B cell (primary cell): Measurements from ENCODE around the gene LANCL2. TPM values are rescaled to one million over a fixed set of nuclear protein-coding genes. Genes with fewer than 3 reads are reported as not detected.

Experiments
- ATAC-seq: fragments of 200-7000 bp; cut with Tn5 transposase; one replicate; pipeline ENCODE4 v1.10.0; 2021; ENCODE audit warnings: low read depth, mild to moderate bottlenecking, moderate number of reproducible peaks, moderate library complexity
- CTCF ChIA-PET: fragments of 350-600 bp; sonication (Branson Sonifier 250); formaldehyde crosslinking; loops from one replicate; lab custom pipeline; 2021; ENCODE audit warnings: antibody characterized with exemption, inconsistent platforms; lab: Charles Lee
- POLR2A ChIA-PET: fragments of 350-600 bp; sonication (Branson Sonifier 250); formaldehyde crosslinking; loops from one replicate; lab custom pipeline; 2021; ENCODE audit warnings: antibody characterized with exemption; lab: Charles Lee
- DNase-seq: peaks from one replicate; pipeline ENCODE4 v3.0.0; 2013
- H2AFZ ChIP-seq: 2 replicates; pipeline ENCODE4 v1.6.1; 2012; ENCODE audit warnings: mild to moderate bottlenecking, low read depth, low read length; ENCODE audit not compliant: insufficient read depth, poor library complexity, severe bottlenecking
- H3K27ac ChIP-seq, 2 donors: 1 replicate in 1 of 2; 2 replicates in 1 of 2; pipeline ENCODE4 v1.5.1; 2012 to 2013; ENCODE audit warnings: low read length in 2 of 2, mild to moderate bottlenecking in 2 of 2, moderate library complexity in 1 of 2
- H3K27me3 ChIP-seq, 4 experiments: fragments of 200-600 bp in 1 of 4; sonication (generic) in 1 of 4; replicated peaks in 1 of 4; 1 replicate in 2 of 4; 2 replicates in 2 of 4; pipeline versions ENCODE4 v1.6.1 to v1.7.0; 2013 to 2016; ENCODE audit warnings: low read length in 3 of 4, mild to moderate bottlenecking in 2 of 4, mixed read lengths in 1 of 4, moderate library complexity in 1 of 4; ENCODE audit not compliant: insufficient read depth in 4 of 4, control insufficient read depth in 3 of 4; ENCODE audit errors: control extremely low read depth in 1 of 4
- H3K36me3 ChIP-seq, 2 experiments: replicated peaks in 1 of 2; 1 replicate in 1 of 2; 2 replicates in 1 of 2; pipeline versions ENCODE4 v1.6.1 to v1.7.1; 2013; ENCODE audit warnings: low read length in 1 of 2; ENCODE audit not compliant: insufficient read depth in 2 of 2, control insufficient read depth in 1 of 2; ENCODE audit errors: control extremely low read depth in 1 of 2, extremely low read depth in 1 of 2
- H3K4me1 ChIP-seq, 2 donors: fragments of 200-600 bp in 1 of 2; sonication (generic) in 1 of 2; 1 replicate in 1 of 2; 2 replicates in 1 of 2; pipeline versions ENCODE4 v1.5.1 to v1.6.1; 2013 to 2017; ENCODE audit warnings: low read length in 2 of 2; ENCODE audit not compliant: control insufficient read depth in 2 of 2, insufficient read depth in 2 of 2
- H3K4me2 ChIP-seq: replicated peaks from 2 replicates; pipeline ENCODE3; 2012; ENCODE audit warnings: mild to moderate bottlenecking, low read depth, low read length; ENCODE audit not compliant: poor library complexity, severe bottlenecking
- H3K4me3 ChIP-seq, 5 experiments: fragments of 200-600 bp in 1 of 5; sonication (generic) in 1 of 5; 1 replicate in 3 of 5; 2 replicates in 2 of 5; pipeline versions ENCODE4 v1.5.1 to v1.7.0; 2011 to 2016; ENCODE audit warnings: low read length in 4 of 5, mild to moderate bottlenecking in 4 of 5, low read depth in 2 of 5, control low read depth in 1 of 5, moderate library complexity in 1 of 5; ENCODE audit not compliant: insufficient read depth in 1 of 5; ENCODE audit errors: control extremely low read depth in 1 of 5, extremely low read depth in 1 of 5
- H3K79me2 ChIP-seq: fragments of 200-600 bp; sonication (generic); one replicate; pipeline ENCODE4 v1.6.0; 2016; ENCODE audit warnings: low read length; ENCODE audit not compliant: control insufficient read depth, insufficient read depth
- H3K9ac ChIP-seq: fragments of 200-600 bp; sonication (generic); 2 replicates; pipeline ENCODE4 v1.6.1; 2017; ENCODE audit warnings: mild to moderate bottlenecking, low read length, moderate library complexity
- H3K9me3 ChIP-seq, 3 donors: one replicate each; pipeline versions ENCODE4 v1.6.1 to v1.7.1; 2013; ENCODE audit warnings: low read length in 2 of 3; ENCODE audit not compliant: control insufficient read depth in 2 of 3, insufficient read depth in 1 of 3; ENCODE audit errors: control extremely low read depth in 1 of 3
- H4K20me1 ChIP-seq: 2 replicates; pipeline ENCODE4 v1.6.0; 2012; ENCODE audit warnings: mild to moderate bottlenecking, low read length; ENCODE audit not compliant: insufficient read depth, control insufficient read depth, poor library complexity, severe bottlenecking
- H3K27ac Mint-ChIP-seq: one replicate; pipeline ENCODE4 v1.8.0; 2021; ENCODE audit warnings: mixed read lengths
- H3K27me3 Mint-ChIP-seq: one replicate; pipeline ENCODE4 v1.8.0; 2021; ENCODE audit warnings: mixed read lengths
- H3K4me1 Mint-ChIP-seq: one replicate; pipeline ENCODE4 v1.8.0; 2021; ENCODE audit warnings: mixed read lengths
- H3K4me3 Mint-ChIP-seq: one replicate; pipeline ENCODE4 v1.8.0; 2021; ENCODE audit warnings: mixed read lengths
- H3K9me3 Mint-ChIP-seq: one replicate; pipeline ENCODE4 v1.8.0; 2022; ENCODE audit warnings: mixed read lengths; ENCODE audit not compliant: insufficient read depth
- EZH2 ChIP-seq: IDR thresholded peaks from 2 replicates; pipeline ENCODE4 v1.6.1; 2012; ENCODE audit warnings: borderline replicate concordance, low read depth, mild to moderate bottlenecking, moderate library complexity, low read length; ENCODE audit not compliant: insufficient read depth, poor library complexity, severe bottlenecking
- WGBS: methylation state at CpG from one replicate; pipeline ENCODE4 v1.1.5; 2013; ENCODE audit warnings: missing lambda C conversion rate; ENCODE audit not compliant: insufficient coverage; 5-methylcytosine and 5-hydroxymethylcytosine counted together
- intact Hi-C: fragments of 100-400 bp; cut with micrococcal nuclease; formaldehyde crosslinking; loops from one replicate; pipeline ENCODE4 v1.10.0; 2022
- polyA plus RNA-seq: library from polyadenylated mRNA; depleted of rRNA; stranded (reverse); fragments of >200 nt; gene quantifications from 2 replicates; pipeline ENCODE4 v1.2.3, GENCODE V29; 2012
- total RNA-seq, 2 donors: library from RNA; stranded (reverse); fragments of 120-200 nt in 1 of 2; gene quantifications; 1 replicate in 1 of 2; 2 replicates in 1 of 2; pipeline versions ENCODE4 v1.2.3 to v1.2.4, GENCODE V29; 2013 to 2022
- TF ChIP-seq, protein P1 (sequence below): fragments of 200-600 bp; IDR thresholded peaks from one replicate; pipeline ENCODE4 v1.8.0; 2022; ENCODE audit warnings: antibody characterized with exemption, mild to moderate bottlenecking

LANCL2 gene
- total and polyA plus RNA-seq, 2 donors (not counting 1 experiment from before 2014, with no cell fraction given) = 3.5 to 8.1 TPM

DNA sequence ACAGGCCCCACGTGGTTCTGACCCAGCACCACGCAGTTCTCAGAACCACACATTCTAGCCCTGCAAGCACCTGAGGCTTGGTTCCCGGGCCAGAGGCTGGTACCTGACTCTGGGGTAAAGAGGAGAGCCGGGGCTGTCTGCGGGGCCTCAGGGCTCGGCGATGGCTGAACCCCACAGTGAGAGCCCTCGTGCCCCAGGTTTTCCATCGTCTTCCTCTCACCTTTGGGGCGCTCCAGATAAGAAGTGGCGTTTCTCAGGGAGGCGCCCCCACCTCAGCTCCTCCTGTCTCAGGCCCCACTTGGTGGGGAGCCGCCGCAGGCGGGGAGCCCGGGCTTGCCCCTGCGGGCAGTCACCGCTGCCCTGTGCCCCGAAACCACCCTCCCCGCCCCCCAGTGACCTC, 2.2 kb upstream of the LANCL2 start:
- H3K4me3 ChIP-seq = no peak overlapping the region
- Mint-ChIP-seq H3K27me3 (peaks cover 23% of the 10 kb centered on the region), H3K9me3 (no peaks in the 10 kb centered on the region), H3K4me3 (no peak overlapping the region), H3K27ac (no peak overlapping the region), H3K4me1 (peaks cover 22% of the 10 kb centered on the region)
- no peak overlapping the region for H3K27ac ChIP-seq
- H3K4me2 ChIP-seq = no peak overlapping the region
- ChIA-PET POLR2A (no interaction called here), CTCF (no interaction called here)
- H3K79me2 ChIP-seq = peaks cover 17% of the 10 kb centered on the region
- intact Hi-C loops = no loop called here
- H3K9ac ChIP-seq = no peak overlapping the region
- peaks cover 13 to 22% of the 10 kb centered on the region in 2 donors for H3K4me1 ChIP-seq
- no peaks in the 10 kb centered on the region for H3K36me3 ChIP-seq
- no peaks in the 10 kb centered on the region for H3K9me3 ChIP-seq
- WGBS = 92% methylated on average over 13 of the region's 20 CpGs
- TF ChIP-seq, protein P1, sequence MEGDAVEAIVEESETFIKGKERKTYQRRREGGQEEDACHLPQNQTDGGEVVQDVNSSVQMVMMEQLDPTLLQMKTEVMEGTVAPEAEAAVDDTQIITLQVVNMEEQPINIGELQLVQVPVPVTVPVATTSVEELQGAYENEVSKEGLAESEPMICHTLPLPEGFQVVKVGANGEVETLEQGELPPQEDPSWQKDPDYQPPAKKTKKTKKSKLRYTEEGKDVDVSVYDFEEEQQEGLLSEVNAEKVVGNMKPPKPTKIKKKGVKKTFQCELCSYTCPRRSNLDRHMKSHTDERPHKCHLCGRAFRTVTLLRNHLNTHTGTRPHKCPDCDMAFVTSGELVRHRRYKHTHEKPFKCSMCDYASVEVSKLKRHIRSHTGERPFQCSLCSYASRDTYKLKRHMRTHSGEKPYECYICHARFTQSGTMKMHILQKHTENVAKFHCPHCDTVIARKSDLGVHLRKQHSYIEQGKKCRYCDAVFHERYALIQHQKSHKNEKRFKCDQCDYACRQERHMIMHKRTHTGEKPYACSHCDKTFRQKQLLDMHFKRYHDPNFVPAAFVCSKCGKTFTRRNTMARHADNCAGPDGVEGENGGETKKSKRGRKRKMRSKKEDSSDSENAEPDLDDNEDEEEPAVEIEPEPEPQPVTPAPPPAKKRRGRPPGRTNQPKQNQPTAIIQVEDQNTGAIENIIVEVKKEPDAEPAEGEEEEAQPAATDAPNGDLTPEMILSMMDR = no peak
- TF ChIP-seq EZH2 = no peak
- no peaks in the 10 kb centered on the region for H4K20me1 ChIP-seq
- DNase-seq = no peak
- peaks cover 0 to 9% (median 0%) of the 10 kb centered on the region in 4 experiments for H3K27me3 ChIP-seq
- H2AFZ ChIP-seq = no peak overlapping the region
- ATAC-seq = no peak

DNA sequence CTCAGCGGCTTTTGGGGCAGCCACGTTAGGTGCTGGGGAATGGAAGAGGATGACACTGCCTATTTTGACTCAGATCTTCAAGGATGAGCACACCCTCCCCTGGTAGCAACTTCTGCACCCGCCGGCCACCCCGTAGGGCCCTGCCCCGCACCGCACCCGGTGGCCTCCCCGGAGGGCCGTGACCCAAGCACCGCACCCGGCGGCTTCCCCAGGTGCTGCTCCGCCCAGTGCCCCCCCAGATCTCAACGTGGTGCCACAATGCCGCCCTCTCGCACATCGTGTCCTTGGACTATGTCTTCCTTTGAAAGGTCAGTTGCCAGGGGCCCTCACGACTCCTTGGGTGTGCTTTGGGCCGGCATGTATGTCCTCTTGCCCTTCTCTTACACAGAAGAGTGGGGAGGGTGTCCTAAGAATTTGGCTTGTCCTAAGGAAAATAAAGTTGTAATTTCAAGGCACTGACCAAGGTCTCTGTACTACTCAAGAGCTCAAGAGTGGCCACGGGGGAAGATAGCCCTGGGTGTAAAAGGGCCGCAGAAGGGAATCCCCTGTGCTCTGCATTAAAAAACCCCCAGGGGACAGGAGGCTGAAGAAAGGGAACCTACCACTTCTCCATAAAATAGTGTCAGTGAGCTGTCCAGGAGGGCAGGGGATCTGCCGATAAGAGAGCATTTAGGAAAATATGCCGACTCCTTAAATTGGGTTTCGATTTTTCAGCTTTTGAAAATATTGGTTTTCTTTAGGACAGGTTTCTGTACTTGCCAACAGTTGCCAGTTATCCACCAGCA, 1.6 kb upstream of the LANCL2 start:
- Mint-ChIP-seq H3K27me3 (peaks cover 23% of the 10 kb centered on the region), H3K4me3 (no peak overlapping the region), H3K9me3 (no peaks in the 10 kb centered on the region), H3K4me1 (peaks cover 22% of the 10 kb centered on the region), H3K27ac (no peak overlapping the region)
- no peaks in the 10 kb centered on the region for H3K9me3 ChIP-seq
- no peak overlapping the region for H3K4me2 ChIP-seq
- no peak overlapping the region for H3K4me3 ChIP-seq
- peaks cover 0 to 6% (median 0%) of the 10 kb centered on the region in 4 experiments for H3K27me3 ChIP-seq
- TF ChIP-seq, protein P1 = no peak
- no peak for TF ChIP-seq EZH2
- ChIA-PET CTCF (interaction anchor here (0.6 kb wide), 1 partner anchor 600 kb away, joined by 4 read pairs; no protein-coding TSS in a partner anchor), POLR2A (no interaction called here)
- ATAC-seq (no peak), DNase-seq (no peak)
- no peak overlapping the region for H3K9ac ChIP-seq
- no peaks in the 10 kb centered on the region for H3K36me3 ChIP-seq
- no peak overlapping the region for H2AFZ ChIP-seq
- intact Hi-C loops = loop anchor here (2.0 kb wide), 2 partner anchors 51 to 171 kb away; no protein-coding TSS in a partner anchor
- H3K4me1 ChIP-seq = peaks cover 13 to 22% of the 10 kb centered on the region in 2 donors
- H3K27ac ChIP-seq = no peak overlapping the region
- no peaks in the 10 kb centered on the region for H4K20me1 ChIP-seq
- WGBS = 94% methylated on average over 17 of the region's 25 CpGs
- H3K79me2 ChIP-seq = peaks cover 22% of the 10 kb centered on the region
